HG03558 (cell line): ENCODE data around the gene OCRL.

ENCODE experiments used
- ATAC-seq: cut with Tn5 transposase; IDR thresholded peaks from one replicate; pipeline ENCODE4 v1.9.1; 2021; ENCODE audit warnings: moderate number of reproducible peaks; ENCODE audit not compliant: unreplicated experiment; ENCODE audit errors: extremely low read depth

OCRL gene

DNA sequence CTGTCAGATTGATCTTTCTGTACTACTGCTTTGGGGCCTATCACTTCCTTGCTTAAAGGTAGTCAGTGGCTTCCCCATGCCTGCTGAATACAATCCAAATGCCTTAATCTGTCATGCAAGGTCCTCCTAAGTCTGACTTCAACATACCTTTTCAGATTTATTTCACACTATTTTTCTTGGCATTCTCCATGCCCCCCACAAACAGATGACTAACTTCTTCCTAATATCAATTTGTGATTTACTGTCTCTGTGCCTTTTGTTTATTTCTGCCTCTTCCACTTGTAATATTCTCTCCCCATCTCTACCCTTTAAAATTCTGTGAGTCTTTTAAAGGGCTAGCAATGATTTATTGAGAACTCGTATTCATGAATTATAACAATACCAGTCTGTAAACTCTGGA lies 41.8 kb downstream of the OCRL start:
- no peak for ATAC-seq

DNA sequence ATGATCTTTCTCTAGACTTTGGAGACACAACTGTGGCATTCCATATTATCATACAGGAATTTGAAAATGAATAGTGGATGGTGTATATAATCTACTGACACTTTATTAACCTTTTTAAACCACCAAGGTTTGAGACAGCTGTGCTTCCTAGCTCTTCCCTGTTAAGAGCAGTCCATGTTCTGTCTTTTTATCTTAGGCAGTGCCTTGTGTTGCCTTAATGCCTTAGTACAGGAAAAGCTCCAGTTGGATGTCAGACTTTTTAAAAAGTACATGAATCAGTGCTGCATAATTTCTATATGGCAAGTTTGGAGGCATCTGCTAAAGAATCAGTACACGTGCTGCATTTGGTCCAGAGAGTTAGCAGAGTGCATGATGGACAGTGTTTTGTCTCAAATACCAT lies 45.1 kb downstream of the OCRL start:
- ATAC-seq = no peak

DNA sequence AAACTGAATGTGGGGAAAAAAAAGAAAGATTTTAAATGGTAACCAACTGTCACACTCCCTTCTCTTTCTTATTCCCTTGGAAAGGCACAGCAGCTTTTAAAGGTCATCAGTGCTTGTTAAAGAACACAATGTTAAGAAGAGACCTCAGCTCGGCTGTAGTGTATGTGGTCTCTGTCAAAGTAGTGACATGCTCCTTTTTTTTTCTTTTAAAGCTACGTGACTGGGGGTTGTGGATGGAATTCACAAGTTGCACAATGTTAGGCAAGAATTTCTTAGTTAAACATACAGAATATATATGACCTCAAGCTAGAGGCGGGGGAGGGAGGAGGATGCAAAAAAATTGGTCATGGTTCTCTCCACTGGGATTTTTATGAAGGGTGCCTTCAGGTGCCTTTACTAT lies 45.6 kb downstream of the OCRL start:
- no peak for ATAC-seq

DNA sequence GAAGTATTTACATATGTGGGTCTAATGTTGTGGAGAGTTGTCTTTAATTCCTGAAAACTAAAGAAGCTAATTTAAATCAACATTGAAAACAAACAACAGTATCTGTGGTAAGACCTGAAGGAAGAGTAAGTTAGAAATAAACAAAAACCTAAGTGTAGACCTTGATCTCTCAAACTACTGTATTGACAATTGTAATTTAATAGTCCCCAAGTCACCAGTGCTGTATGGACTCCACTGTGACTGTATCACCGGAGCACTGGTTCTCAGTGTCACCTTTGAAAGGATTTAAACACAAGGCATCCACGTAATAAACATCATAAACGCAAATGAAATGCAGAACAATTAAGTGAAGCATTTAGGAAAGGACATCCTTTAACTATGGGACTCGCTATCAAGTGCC lies 46.4 kb downstream of the OCRL start:
- ATAC-seq = no peak

DNA sequence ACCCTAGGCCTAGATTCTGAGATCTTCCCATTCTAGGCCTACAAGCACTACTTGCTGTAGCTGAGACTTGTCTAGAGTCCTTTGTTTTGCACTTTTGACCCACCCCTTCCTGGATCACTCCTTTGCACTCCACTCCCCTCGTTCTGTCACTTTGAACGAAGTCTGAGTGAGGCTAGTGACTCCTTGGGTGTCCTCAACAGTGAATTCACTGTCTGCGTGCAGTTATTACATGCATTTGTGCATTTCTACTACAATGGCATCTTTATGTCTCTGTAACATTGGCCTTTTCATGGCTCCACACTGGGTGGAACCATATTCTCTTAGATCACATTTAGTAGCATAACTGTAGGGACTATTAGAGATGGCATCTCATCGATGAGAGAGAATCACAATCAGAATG lies 50.5 kb downstream of the OCRL start:
- ATAC-seq = no peak

DNA sequence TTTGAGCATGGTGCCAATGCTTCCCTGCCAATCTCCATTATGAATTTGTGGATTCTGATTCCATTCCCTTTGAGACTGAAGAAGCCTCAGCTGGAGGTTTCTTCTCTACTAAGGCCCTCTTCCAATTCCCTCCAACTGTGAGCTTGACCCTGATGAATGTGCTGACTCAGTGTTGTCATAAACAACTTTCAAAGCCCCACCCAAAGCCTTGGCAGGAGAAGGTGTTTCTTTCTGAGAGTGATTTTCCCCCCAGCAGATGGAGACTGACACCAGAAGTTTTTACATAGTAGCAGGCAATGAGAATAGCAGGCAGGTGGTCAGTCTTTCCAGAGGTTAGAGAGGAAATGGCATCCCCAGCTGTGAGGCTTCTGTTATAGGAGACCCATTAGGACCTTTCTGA lies 53.1 kb downstream of the OCRL start:
- no peak for ATAC-seq

DNA sequence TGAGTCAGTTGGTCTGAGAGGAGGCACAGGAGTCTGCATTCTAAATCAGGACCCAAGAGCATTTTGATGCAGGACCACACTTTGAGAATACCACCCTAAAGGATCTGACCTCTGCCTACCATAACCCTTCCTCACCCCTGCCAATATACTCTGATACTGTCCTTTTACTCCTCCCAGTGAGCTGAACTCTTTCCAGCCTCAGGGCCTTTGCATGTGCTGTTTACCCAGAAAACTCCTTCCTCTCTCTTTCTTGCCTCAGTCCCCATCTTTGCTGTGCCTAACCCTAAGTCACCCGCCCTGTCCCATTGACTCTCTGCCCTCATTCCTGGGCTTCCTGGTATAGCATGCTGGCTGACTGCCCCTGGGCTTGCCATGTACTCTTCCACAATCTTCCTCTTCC lies 54.7 kb downstream of the OCRL start:
- ATAC-seq = no peak

DNA sequence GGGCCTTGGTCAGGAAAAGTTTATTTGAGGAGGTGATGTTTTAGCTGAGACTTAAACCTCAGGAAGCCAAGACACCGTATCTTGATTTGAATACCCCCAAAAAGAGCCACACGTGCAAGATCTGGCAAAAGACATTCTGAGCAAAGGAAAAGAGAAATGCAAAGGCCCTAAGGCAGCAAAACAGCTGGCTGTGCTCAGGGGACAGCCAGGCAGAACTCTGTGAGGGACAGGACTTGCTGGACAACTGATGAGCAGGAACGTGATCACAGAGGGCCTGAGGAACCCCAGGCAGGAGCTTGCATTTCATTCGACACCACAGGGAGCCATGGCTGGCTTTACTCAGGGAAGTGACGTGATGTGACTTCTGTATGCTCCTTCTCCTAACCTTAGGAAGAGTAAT lies 56.0 kb downstream of the OCRL start:
- no peak for ATAC-seq

DNA sequence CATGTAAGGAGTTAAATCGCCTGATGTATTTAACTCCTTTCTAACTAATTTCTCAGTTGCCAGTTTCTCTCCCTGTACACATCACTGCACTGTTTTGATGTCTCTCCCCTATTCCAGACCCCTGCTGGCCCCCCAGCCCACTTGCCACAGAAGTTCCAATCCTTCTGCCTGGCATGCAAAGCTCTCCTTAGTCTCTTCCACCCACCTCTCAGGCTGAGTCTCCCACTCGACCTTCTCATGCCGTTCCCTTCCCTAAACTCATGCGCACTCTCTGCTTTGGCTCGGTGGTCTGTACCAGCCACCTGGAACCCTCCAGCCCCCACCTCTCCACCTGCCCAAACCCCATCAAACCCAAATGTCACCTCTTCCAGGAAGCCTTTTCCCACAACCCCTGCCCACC lies 57.8 kb downstream of the OCRL start:
- ATAC-seq = no peak

DNA sequence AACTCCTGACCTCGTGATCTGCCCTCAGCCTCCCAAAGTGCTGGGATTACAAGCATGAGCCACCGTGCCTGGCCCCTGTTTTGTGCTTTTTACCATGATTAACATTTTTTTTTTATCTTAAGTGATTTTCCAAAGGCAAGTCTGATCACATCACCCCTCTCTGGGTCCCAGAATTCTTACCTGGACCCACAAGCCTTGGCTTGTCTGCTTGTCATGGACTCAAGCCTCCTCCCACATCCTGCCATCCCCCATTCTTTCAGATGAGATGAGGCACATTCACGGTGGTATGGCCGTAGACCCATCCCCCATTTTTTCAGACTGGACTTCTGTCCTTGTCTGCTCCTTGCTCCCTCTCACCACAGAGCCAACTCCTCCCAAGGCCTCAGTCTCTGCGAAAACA lies 59.4 kb downstream of the OCRL start:
- no peak for ATAC-seq

DNA sequence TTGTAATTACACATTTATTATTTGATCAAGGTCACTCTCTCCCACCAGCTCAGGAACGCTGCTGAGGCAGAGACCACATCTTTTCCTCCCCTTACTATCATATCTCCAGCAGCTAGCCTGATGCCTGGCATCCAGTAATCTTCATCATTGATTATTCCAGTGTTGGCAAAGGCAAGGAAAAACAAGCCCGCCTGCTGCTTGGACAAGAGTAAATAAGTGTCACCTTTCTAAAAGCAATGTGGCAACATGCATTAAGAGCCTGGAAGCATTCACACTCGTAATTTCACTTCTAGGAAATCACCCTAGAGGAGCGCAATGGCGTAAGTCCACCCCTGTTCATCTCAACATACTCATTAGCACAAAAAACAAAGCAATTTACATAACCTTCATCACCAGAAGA lies 59.9 kb downstream of the OCRL start:
- no peak for ATAC-seq

DNA sequence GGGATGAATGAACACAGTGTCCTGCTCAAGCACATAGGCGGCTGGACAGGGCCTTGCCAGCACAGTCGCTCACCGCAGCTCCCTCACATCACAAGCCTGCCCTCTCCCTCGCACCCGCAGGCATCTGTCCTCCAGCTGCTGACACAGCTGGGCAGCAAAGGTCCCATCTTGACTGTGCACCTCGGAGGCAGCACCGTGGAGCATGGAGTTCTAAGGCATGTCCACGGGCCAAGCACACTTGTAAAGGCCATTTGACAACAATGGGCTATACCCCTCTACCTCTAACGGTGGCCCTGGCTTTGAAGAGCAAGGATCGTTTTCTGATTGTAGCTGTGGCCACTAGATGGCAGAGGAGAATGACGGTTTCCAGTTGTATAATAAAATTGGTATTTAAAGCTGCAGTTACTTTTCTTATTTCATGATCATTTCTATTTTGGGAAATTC lies 60.9 kb downstream of the OCRL start:
- ATAC-seq = no peak

DNA sequence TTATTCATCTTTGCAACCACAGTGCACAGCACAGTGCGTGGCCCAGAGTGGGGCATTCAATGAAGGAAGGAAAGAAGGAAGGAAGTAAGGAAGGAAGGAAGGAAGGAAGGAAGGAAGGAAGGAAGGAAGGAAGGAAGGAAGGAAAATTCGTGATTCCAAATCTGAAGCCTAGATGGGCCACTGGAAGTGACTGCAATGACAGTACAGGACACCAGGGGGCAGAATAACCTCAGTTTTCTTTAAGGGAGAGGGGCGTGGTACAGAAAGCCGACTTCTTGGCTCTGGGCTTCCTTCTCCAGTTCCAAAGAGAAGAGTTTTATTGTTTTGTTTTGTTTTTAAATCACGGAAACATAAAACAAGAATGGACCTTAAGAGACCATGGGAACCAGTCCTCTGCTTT lies 66.9 kb downstream of the OCRL start:
- ATAC-seq = no peak

DNA sequence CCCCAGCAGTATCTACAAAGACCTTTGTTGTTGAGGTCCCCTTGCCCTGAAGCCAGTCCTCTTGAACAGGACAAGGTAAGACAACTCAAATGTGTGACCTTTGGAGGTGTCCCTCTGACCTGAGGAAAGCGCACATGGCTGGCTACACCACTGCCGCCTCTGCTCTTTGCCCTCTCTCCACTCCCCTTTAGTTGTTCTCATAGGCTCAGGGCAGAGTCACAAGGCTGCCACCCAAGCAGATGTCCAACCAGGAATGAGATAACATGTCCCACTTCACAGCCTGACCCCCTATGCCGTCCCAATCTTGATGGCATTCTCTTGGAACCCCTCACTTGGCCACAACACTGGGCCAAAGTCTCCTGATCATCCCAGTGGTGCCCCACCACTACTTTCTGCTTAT lies 68.4 kb downstream of the OCRL start:
- ATAC-seq = no peak

DNA sequence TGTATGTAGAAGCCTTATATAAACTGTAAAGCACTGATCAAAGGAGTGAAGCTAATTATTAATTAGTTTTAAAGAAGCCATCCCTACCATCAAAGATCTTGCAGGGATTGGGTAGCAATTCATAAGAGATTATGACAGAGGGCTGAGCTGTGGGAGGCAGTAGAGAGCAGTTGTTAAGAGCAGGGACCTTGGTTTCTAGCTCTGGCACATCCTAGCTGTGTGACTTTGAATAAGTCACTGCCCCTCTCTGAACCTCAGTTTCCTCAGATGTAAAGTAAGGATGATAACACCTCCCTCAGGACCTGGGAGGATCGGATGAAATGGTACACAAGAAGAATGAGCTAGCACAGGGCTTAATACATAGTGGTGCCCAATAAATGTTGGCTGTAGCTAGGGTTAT lies 69.3 kb downstream of the OCRL start:
- no peak for ATAC-seq

DNA sequence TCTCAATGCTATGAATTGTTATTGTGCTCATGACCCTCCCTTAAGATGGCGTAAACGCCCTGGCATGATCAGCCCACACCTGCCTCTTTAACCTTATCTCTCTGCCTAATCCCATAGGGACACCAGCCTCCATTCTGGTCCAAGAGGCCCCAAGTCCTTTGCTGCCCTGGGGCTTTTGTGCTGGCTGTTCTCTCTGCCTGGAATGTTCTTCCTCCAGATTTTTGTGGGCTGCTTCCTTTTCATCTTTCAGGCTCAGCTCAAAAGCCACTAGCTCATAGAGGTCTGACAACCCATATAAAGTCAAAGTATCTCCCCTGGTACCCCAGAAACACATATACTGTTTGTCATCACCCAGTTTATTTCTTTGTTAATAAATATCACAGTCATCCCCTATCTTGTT lies 72.3 kb downstream of the OCRL start:
- ATAC-seq = no peak

DNA sequence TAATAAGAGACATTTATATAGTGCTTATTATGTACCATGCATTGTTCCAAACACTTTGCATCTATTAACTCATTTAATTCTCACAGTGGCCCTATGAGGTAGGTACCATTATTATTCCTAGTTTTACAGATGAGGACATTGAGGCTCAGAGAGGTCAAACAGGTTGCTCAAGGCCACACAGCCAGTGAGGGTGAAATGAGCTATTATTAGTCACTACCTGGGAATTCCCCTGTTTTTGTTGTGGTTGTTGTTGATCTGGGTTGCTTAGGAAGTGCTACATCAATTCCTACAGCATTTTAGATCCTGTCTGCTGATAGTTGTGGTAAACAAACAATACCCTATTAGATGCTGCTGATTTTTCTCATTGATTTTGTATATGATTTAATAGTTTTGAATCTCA lies 73.5 kb downstream of the OCRL start:
- ATAC-seq = no peak

DNA sequence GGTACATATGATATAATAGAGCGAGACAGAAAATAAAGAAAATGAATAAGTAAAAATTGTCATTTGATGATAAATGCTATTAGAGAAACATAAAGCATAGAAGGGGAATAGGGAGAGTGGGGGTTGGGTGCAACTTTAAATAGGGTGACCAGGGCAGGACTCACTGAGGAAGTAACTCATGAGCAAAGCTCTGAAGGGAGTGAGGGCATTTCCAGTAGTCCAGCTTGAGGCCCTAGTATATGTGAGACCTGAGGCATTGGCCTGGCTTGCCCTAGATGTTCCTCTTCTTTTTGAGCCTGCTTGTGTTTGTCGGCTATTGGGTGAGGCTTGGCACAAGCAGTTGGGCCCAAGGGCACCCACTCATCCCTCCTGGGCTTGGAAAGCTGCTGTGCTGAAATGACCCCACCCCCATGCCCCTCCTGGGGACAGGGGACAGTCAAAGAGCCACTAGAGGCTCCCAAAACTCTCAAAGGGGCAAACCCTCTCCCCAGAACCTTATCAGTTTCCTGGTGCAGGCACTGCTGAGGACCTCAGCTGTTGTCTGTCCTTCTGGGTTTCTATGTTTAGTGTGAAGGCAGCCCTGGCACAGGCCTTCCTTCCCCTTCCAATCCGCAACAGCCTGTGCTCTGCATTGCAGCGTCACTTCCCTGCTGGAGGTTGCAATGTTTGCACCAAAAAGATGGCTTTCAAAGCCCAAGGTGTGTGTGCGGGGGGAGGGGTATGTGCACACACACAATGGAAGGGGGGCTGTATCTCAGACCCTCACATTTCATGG lies 74.6 kb downstream of the OCRL start:
- ATAC-seq = no peak

DNA sequence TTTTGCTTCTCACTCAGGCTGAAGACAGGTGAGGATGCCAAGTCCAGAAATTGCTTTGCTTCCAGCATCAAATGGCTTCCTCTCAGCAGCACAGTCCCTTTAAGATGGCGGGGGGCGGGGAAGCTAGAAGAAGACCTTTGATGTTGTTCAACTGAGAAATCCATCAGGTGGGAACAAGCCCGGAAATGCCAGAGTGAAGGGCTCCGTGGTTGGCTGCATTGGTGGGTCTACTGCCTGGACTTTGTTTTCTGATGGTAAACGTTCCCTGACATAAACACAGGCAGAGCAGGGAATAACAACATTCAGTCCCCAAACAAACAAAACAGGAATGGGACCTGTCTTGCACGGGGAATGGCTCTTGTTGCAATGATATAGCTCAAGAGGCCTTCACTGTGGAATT lies 77.4 kb downstream of the OCRL start:
- ATAC-seq = no peak

DNA sequence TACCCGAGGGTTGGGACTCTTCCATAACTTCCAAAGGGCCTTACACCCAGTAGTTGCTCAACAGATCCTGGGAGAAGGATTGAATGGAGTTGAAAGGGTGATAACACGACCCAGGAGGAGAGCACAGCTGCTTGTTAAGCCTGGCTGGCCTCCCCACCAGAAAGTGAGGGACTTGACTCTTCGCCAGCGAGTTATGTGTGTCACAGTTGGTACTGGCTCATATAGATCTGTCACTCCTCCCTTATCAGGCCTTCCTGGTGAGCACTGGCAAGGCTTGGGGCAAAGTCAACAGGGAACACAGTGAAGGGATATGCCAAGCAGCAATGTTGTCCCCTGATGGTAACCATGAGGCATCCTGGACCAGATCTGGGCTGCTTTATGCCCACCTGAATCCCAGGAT lies 78.9 kb downstream of the OCRL start:
- no peak for ATAC-seq

DNA sequence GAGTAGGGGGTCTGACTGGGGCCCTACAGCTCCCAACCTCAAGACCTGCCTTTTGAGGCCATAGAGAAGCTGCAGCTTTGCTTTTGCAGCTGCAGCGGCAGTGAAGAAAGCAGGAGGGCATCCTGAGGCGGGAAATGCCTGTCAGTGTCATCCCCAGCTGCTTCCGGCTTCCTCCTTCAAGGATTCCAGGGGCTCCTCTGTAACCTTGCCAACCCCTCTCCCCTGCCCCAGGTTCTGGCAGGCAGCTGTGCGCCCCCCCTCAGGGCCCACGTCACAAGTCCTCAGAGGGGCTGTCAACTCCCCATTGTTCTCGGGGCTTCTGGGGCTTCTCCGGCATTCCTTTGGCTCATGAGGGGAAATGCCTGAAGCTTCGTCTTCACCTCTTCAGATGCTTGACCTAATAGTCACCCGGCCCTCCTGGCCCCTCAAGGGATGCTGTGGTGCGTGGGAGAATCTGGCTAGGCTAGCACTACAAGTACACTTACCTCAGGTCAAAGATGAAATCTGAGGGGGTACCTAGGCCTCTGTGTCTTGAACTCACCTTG lies 82.8 kb downstream of the OCRL start:
- ATAC-seq = no peak

DNA sequence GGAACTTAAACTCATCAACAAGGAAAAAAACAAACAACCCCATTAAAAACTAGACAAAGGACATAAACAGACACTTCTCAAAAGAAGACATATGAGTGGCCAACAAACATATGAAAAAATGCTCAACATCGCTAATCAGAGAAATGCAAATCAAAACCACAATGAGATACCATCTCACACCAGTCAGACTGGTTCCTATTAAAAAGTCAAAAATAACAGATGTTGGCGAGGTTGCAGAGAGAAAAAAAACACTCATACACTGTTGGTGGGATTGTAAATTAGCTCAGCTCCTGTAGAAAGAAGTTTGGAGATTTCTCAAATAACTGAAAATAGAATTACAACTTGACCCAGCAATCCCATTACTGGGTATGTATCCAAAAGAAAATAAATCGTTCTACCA lies 86.0 kb downstream of the OCRL start:
- no peak for ATAC-seq
